Choroid plexus epithelial cell (primary cell): ENCODE measurements around the gene TMPRSS11D.
A peak's percentile ranks its signal among the peaks of the same experiment; 100 is the strongest.

Experiments
- DNase-seq: peaks from one replicate; pipeline ENCODE4 v3.0.0-alpha.2; 2010; ENCODE audit warnings: low read depth
- H3K4me3 ChIP-seq: 2 replicates; pipeline ENCODE4 v1.5.1; 2011; ENCODE audit warnings: low read depth, mild to moderate bottlenecking, control low read depth, low read length, moderate library complexity
- CTCF ChIP-seq: conservative IDR thresholded peaks from 2 replicates; pipeline ENCODE4 v1.5.1; 2011; ENCODE audit warnings: low read depth, mild to moderate bottlenecking, control low read depth, inconsistent platforms, low read length, moderate library complexity

Gene TMPRSS11D

GRCh38 chr4:67909905-67910584 is 26.2 kb upstream of the TMPRSS11D start:
- TF ChIP-seq CTCF: peak; percentile 61
- no peak overlapping the region for H3K4me3 ChIP-seq
- peak; percentile 50 for DNase-seq

GRCh38 chr4:67907650-67908049 is 23.8 kb upstream of the TMPRSS11D start:
- no peak overlapping the region for H3K4me3 ChIP-seq
- TF ChIP-seq CTCF: no peak
- no peak for DNase-seq

- H3K4me3 ChIP-seq: no peak overlapping the region
- TF ChIP-seq CTCF: no peak
- DNase-seq: no peak
Measured at GRCh38 chr4:67899096-67899495, 15.3 kb upstream of the TMPRSS11D start.

GRCh38 chr4:67897686-67898085 is 13.9 kb upstream of the TMPRSS11D start:
- DNase-seq: no peak
- H3K4me3 ChIP-seq: no peak overlapping the region
- TF ChIP-seq CTCF: no peak

- no peak for TF ChIP-seq CTCF
- H3K4me3 ChIP-seq: no peak overlapping the region
- DNase-seq: no peak
Measured at GRCh38 chr4:67896421-67897065, 12.7 kb upstream of the TMPRSS11D start.

GRCh38 chr4:67894659-67895058 is 10.9 kb upstream of the TMPRSS11D start:
- H3K4me3 ChIP-seq: no peak overlapping the region
- no peak for TF ChIP-seq CTCF
- no peak for DNase-seq

GRCh38 chr4:67892905-67893304 is 9.1 kb upstream of the TMPRSS11D start:
- H3K4me3 ChIP-seq: no peak overlapping the region
- no peak for DNase-seq
- peak; percentile 19 for TF ChIP-seq CTCF
